Measurements from ENCODE around the gene OAS2.

The OAS2 gene

GRCh38 chr12:113019025-113019424 lies 40.7 kb downstream of the OAS2 start:
- Mint-ChIP-seq H3K36me3 (ENCODE audit: low read depth) (no peaks in the 10 kb centered on the region), H3K4me3 (no peak overlapping the region), H3K4me1 (peaks cover 10% of the 10 kb centered on the region), H3K9me3 (no peaks in the 10 kb centered on the region), H3K27me3 (ENCODE audit: low read depth) (peaks cover 25% of the 10 kb centered on the region), H3K27ac (no peak overlapping the region)
- no peak for TF ChIP-seq CTCF (IDR thresholded peaks at IDR 0.05; ENCODE audit: unreplicated experiment in 3 of 3)

GRCh38 chr12:113021500-113021899 lies 43.2 kb downstream of the OAS2 start:
- Mint-ChIP-seq H3K4me1 (peaks cover 10% of the 10 kb centered on the region), H3K36me3 (ENCODE audit: low read depth) (no peaks in the 10 kb centered on the region), H3K27me3 (ENCODE audit: low read depth) (peaks cover 35% of the 10 kb centered on the region), H3K9me3 (peaks cover 1% of the 10 kb centered on the region), H3K4me3 (no peak overlapping the region), H3K27ac (no peak overlapping the region)
- TF ChIP-seq CTCF (IDR thresholded peaks at IDR 0.05; ENCODE audit: unreplicated experiment in 3 of 3) = no peak

DNA sequence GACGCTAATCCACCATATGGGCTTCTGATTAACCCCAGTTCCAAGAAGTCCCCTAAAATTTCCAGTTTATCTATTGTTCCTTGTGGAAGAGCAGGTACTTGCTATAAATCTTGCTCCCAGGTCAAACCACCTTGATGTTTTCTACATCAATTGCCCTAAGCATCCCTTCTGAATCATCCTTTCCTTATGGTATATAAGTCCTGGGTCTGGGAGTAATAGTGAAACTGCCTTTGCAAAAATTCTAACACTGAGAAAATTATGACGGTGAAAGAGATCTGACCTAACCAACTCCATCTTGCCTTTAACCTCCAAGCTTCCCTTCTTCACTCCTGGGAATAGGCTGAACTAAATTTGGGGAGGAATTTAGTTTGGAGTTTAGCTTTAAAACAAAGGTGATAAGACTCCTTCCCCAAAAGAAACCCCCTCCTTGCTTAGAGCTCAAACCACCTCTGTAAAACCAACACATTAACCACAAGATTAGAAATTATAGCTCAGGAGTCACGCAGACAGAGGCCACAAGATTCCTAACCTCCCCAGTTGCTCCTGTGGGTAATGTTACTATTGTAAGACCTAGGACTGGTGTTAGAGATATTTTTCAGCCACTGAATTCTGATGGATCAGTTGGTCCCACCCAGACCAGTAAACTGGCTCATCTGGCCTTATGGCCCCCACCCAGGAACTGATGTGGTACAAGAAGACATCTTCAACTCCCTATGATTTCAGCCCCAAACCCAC lies 44.4 kb downstream of the OAS2 start:
- H3K4me3 Mint-ChIP-seq = no peak overlapping the region
- H3K4me1 Mint-ChIP-seq = peaks cover 10% of the 10 kb centered on the region
- no peak for TF ChIP-seq CTCF (IDR thresholded peaks at IDR 0.05; ENCODE audit: unreplicated experiment in 3 of 3)
- peaks cover 42% of the 10 kb centered on the region for H3K27me3 Mint-ChIP-seq (ENCODE audit: low read depth)
- no peaks in the 10 kb centered on the region for H3K36me3 Mint-ChIP-seq (ENCODE audit: low read depth)
- peaks cover 4% of the 10 kb centered on the region for H3K9me3 Mint-ChIP-seq
- H3K27ac Mint-ChIP-seq = no peak overlapping the region

GRCh38 chr12:113027726-113028125 lies 49.4 kb downstream of the OAS2 start:
- Mint-ChIP-seq H3K4me3 (no peak overlapping the region), H3K36me3 (ENCODE audit: low read depth) (no peaks in the 10 kb centered on the region), H3K27ac (no peak overlapping the region), H3K9me3 (peaks cover 4% of the 10 kb centered on the region), H3K27me3 (ENCODE audit: low read depth) (peaks cover 44% of the 10 kb centered on the region), H3K4me1 (no peaks in the 10 kb centered on the region)
- TF ChIP-seq CTCF (IDR thresholded peaks at IDR 0.05; ENCODE audit: unreplicated experiment in 3 of 3) = no peak

- Mint-ChIP-seq H3K4me3 (no peak overlapping the region), H3K36me3 (ENCODE audit: low read depth) (no peaks in the 10 kb centered on the region), H3K4me1 (no peaks in the 10 kb centered on the region), H3K9me3 (peaks cover 6% of the 10 kb centered on the region), H3K27ac (no peak overlapping the region), H3K27me3 (ENCODE audit: low read depth) (peaks cover 30% of the 10 kb centered on the region)
- TF ChIP-seq CTCF (IDR thresholded peaks at IDR 0.05; ENCODE audit: unreplicated experiment in 3 of 3) = peak; percentile 68 to 78 (median 77)
Observed at GRCh38 chr12:113030875-113031525, 52.7 kb downstream of the OAS2 start.
